GM20000 (cell line): ENCODE results near the gene MRPL30.

Experiments
- DNase-seq: peaks from one replicate; pipeline ENCODE4 v3.0.0; 2012; ENCODE audit warnings: low spot score
- TF ChIP-seq, protein P1 (sequence below): IDR thresholded peaks from 2 replicates; pipeline ENCODE4 v1.5.1; 2012; ENCODE audit warnings: mild to moderate bottlenecking, control low read depth; ENCODE audit errors: extremely low read depth, missing control alignments

Gene MRPL30

GRCh38 chr2:99166218-99166617 lies 14.8 kb upstream of the MRPL30 start:
- no peak for DNase-seq
- TF ChIP-seq, protein P1, sequence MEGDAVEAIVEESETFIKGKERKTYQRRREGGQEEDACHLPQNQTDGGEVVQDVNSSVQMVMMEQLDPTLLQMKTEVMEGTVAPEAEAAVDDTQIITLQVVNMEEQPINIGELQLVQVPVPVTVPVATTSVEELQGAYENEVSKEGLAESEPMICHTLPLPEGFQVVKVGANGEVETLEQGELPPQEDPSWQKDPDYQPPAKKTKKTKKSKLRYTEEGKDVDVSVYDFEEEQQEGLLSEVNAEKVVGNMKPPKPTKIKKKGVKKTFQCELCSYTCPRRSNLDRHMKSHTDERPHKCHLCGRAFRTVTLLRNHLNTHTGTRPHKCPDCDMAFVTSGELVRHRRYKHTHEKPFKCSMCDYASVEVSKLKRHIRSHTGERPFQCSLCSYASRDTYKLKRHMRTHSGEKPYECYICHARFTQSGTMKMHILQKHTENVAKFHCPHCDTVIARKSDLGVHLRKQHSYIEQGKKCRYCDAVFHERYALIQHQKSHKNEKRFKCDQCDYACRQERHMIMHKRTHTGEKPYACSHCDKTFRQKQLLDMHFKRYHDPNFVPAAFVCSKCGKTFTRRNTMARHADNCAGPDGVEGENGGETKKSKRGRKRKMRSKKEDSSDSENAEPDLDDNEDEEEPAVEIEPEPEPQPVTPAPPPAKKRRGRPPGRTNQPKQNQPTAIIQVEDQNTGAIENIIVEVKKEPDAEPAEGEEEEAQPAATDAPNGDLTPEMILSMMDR: no peak

- no peak for DNase-seq
- TF ChIP-seq, protein P1: no peak
These were observed 11.4 kb upstream of the MRPL30 start for GRCh38 chr2:99169534-99169933.

GRCh38 chr2:99171377-99172140 lies 9.4 kb upstream of the MRPL30 start:
- DNase-seq: no peak
- TF ChIP-seq, protein P1: no peak

- TF ChIP-seq, protein P1: no peak
- no peak for DNase-seq
These were observed 628 bp downstream of the MRPL30 start for GRCh38 chr2:99181624-99182000.

GRCh38 chr2:99183025-99183424 lies 2.0 kb downstream of the MRPL30 start:
- no peak for DNase-seq
- TF ChIP-seq, protein P1: no peak

GRCh38 chr2:99184811-99185210 lies 3.8 kb downstream of the MRPL30 start:
- TF ChIP-seq, protein P1: no peak
- DNase-seq: no peak

DNA sequence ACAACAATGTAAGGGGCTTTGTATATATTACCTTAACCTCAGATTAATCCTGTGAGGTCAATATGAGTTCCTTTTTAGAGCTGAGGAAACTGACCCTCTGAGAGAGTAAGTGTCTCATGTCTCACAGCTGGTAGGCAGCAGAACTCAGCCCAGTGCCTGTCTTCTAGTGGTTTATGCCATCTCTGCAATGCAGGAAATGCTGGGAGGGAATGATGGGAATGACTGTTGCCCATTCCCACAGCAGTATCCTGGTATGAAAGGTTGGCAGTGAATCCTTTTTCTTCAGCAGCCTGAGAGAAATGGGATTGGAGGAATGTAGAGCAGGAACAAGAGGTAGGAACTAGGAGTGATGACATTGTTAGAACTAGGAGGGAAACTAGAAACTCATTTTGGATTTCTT lies 6.0 kb downstream of the MRPL30 start:
- TF ChIP-seq, protein P1: no peak
- DNase-seq: no peak
